CD4-positive, alpha-beta memory T cell (primary cell): ENCODE results near the gene EPRS1. TPM values are rescaled to one million over a fixed set of nuclear protein-coding genes. Genes with fewer than 3 reads are reported as not detected.

Experiments used
- CTCF ChIA-PET: fragments of 350-600 bp; sonication (Branson Sonifier 250); formaldehyde crosslinking; loops from one replicate; lab custom pipeline; 2021; ENCODE audit warnings: inconsistent platforms; ENCODE audit not compliant: partially characterized antibody; lab: Charles Lee
- POLR2A ChIA-PET: fragments of 350-600 bp; sonication (Branson Sonifier 250); formaldehyde crosslinking; loops from one replicate; lab custom pipeline; 2021; ENCODE audit not compliant: partially characterized antibody; lab: Charles Lee
- DNase-seq, 5 donors: peaks; one replicate each; pipeline versions ENCODE4 v3.0.0 to v3.0.0-alpha.2; 2020 to 2022; ENCODE audit warnings: mixed read lengths in 1 of 5
- H3K27ac ChIP-seq: one replicate; pipeline ENCODE4 v1.7.0; 2013; ENCODE audit warnings: low read depth, low read length
- H3K27me3 ChIP-seq: 2 replicates; pipeline ENCODE4 v1.7.0; 2013; ENCODE audit warnings: mild to moderate bottlenecking, low read length, moderate library complexity; ENCODE audit not compliant: insufficient read depth
- H3K36me3 ChIP-seq: 2 replicates; pipeline ENCODE4 v1.7.0; 2013; ENCODE audit warnings: mild to moderate bottlenecking, low read length, moderate library complexity; ENCODE audit not compliant: insufficient read depth
- H3K4me1 ChIP-seq: 2 replicates; pipeline ENCODE4 v1.7.0; 2013; ENCODE audit warnings: mild to moderate bottlenecking, low read length, moderate library complexity; ENCODE audit not compliant: insufficient read depth
- H3K4me3 ChIP-seq, 2 donors: one replicate each; pipeline ENCODE4 v1.7.0; 2013; ENCODE audit warnings: low read length in 2 of 2, mild to moderate bottlenecking in 1 of 2
- H3K9me3 ChIP-seq, 2 donors: one replicate each; pipeline ENCODE4 v1.7.0; 2013; ENCODE audit warnings: low read length in 2 of 2, control low read depth in 1 of 2; ENCODE audit not compliant: control insufficient read depth in 1 of 2
- H3K27ac Mint-ChIP-seq, 7 donors: one replicate each; pipeline ENCODE4 v1.8.0; 2020 to 2021; ENCODE audit warnings: mixed read lengths in 7 of 7, mild to moderate bottlenecking in 6 of 7, inconsistent platforms in 3 of 7, moderate library complexity in 3 of 7
- H3K27me3 Mint-ChIP-seq, 2 donors: one replicate each; pipeline ENCODE4 v1.8.0; 2020 to 2021; ENCODE audit warnings: mixed read lengths in 2 of 2
- H3K36me3 Mint-ChIP-seq, 2 donors: one replicate each; pipeline ENCODE4 v1.8.0; 2020 to 2021; ENCODE audit warnings: mixed read lengths in 2 of 2, inconsistent platforms in 1 of 2, mild to moderate bottlenecking in 1 of 2
- H3K4me1 Mint-ChIP-seq, 4 donors: one replicate each; pipeline ENCODE4 v1.8.0; 2020 to 2021; ENCODE audit warnings: mixed read lengths in 4 of 4, mild to moderate bottlenecking in 1 of 4
- H3K4me3 Mint-ChIP-seq, 8 donors: one replicate each; pipeline ENCODE4 v1.8.0; 2020 to 2021; ENCODE audit warnings: mixed read lengths in 8 of 8, mild to moderate bottlenecking in 7 of 8, moderate library complexity in 6 of 8, inconsistent platforms in 3 of 8
- H3K9me3 Mint-ChIP-seq, 8 donors: one replicate each; pipeline ENCODE4 v1.8.0; 2020 to 2021; ENCODE audit warnings: mixed read lengths in 8 of 8, mild to moderate bottlenecking in 5 of 8, inconsistent platforms in 3 of 8, moderate library complexity in 1 of 8
- intact Hi-C: fragments of 100-400 bp; cut with micrococcal nuclease; formaldehyde crosslinking; loops from one replicate; pipeline ENCODE4 v1.15.1; 2023
- polyA plus RNA-seq, 2 donors: library from polyadenylated mRNA; unstranded; fragments of 300-500 nt; fragmentation: Illumina TruSeq; gene quantifications; one replicate each; pipeline ENCODE4 v1.2.3, GENCODE V29; 2021
- total RNA-seq, 2 experiments: library from RNA; stranded (reverse); gene quantifications; one replicate each; pipeline ENCODE4 v1.2.3, GENCODE V29; 2021

EPRS1 gene
- total and polyA plus RNA-seq, 4 experiments from 2014 or later: 30.5 to 116 (median 79.2) TPM

DNA sequence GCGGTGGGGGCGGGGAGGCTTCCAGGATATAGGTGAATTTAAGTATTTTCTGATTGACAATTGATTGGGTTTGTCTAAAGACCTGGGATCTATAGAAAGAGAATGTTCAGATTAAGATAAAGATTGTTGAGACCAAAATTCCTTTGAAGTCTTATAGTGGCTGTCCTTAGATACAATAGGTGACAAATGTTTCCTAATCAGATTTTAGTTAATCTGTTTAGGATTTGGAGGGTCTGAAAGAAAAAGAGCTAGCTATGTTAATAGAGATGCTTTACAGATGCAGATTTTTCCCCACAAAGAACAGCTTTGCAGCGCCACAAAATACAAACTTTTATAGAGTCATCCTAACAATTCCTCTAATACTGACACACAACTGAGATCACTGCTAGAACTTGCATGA is 14.6 kb upstream of the EPRS1 start:
- Mint-ChIP-seq H3K27me3 (no peaks in the 10 kb centered on the region), H3K9me3 (peaks cover 0 to 2% (median 0%) of the 10 kb centered on the region in 8 donors), H3K36me3 (peaks cover 46 to 49% of the 10 kb centered on the region in 2 donors), H3K4me1 (peaks cover 2 to 7% (median 4%) of the 10 kb centered on the region in 4 donors), H3K4me3 (no peak overlapping the region), H3K27ac (peak overlapping the region in 1 of 7 donors; percentile 23)
- Histone ChIP-seq H3K36me3 (peaks cover 15% of the 10 kb centered on the region), H3K27me3 (no peaks in the 10 kb centered on the region), H3K27ac (no peak overlapping the region), H3K4me1 (no peaks in the 10 kb centered on the region), H3K4me3 (no peak overlapping the region), H3K9me3 (no peaks in the 10 kb centered on the region)
- ChIA-PET CTCF (no interaction called here), POLR2A (no interaction called here)
- no peak for DNase-seq
- intact Hi-C loops: no loop called here

DNA sequence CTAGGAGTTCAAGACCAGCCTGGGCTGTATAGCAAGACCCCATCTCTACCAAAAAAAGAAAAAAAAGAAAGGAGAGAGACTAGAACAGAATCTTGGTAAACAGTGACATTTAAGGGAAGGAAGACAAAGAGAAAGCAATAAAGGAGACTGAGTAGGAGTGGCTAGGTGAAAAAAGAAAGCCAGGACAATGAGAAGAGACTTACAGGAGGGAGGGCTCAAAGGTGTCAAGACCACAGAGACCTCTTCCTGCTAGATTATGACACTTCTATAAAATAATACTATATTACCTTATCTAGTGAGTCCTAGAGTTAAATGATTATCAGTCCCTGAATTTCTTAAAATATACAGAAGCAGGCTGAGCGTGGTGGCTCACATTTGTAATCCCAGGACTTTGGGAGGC is 10.1 kb upstream of the EPRS1 start:
- Histone ChIP-seq H3K9me3 (no peaks in the 10 kb centered on the region), H3K36me3 (peaks cover 6% of the 10 kb centered on the region), H3K27ac (no peak overlapping the region), H3K27me3 (no peaks in the 10 kb centered on the region), H3K4me3 (no peak overlapping the region), H3K4me1 (no peaks in the 10 kb centered on the region)
- ChIA-PET POLR2A (no interaction called here), CTCF (interaction anchor here (1.2 kb wide), 1 partner anchor 31 kb away, joined by 4 read pairs; no protein-coding TSS in a partner anchor)
- Mint-ChIP-seq H3K4me3 (peak overlapping the region in 4 of 8 donors; percentile 10 to 60 (median 47)), H3K4me1 (peaks cover 2 to 7% (median 4%) of the 10 kb centered on the region in 4 donors), H3K9me3 (no peaks in the 10 kb centered on the region), H3K27ac (peak overlapping the region in 6 of 7 donors; percentile 17 to 86 (median 41)), H3K36me3 (peaks cover 15 to 23% of the 10 kb centered on the region in 2 donors), H3K27me3 (no peaks in the 10 kb centered on the region)
- intact Hi-C loops: no loop called here
- peak in 1 of 5 donors; percentile 4 for DNase-seq

DNA sequence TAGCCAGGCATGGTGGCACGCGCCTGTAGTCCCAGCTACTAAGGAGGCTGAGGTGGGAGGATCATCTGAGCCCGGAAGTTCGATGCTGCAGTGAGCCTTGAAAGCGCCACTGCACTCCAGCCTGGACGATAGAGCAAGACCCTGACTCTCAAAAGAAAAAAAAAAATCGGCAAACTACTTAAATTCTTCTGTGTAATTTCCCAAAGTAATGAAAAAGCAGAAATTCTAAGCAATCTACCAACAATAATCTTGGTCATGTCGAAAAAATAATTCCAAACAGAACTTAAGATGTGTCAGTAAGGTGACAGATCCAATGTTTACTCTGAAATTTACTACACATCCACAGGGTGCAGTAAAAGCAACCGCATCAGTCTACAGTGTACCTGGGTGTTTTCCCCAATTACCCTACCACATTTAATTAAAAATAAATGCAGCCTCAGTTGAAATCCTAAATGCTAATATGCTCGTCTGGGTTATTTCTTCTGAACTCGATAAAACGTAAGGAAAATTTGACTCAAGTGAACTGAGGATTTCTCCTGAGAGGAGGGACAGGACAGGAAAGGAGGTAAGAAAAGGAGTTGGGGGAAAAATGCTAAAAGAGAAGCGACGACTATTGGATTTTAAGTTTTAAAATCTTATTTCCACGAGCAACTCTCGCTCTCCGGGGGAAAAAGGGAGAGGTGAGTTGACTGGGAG is 801 bp downstream of the EPRS1 start:
- peaks cover 25 to 53% (median 33%) of the 10 kb centered on the region in 4 donors for H3K4me1 Mint-ChIP-seq
- peak overlapping the region; percentile 78 to 90 for H3K4me3 ChIP-seq

DNA sequence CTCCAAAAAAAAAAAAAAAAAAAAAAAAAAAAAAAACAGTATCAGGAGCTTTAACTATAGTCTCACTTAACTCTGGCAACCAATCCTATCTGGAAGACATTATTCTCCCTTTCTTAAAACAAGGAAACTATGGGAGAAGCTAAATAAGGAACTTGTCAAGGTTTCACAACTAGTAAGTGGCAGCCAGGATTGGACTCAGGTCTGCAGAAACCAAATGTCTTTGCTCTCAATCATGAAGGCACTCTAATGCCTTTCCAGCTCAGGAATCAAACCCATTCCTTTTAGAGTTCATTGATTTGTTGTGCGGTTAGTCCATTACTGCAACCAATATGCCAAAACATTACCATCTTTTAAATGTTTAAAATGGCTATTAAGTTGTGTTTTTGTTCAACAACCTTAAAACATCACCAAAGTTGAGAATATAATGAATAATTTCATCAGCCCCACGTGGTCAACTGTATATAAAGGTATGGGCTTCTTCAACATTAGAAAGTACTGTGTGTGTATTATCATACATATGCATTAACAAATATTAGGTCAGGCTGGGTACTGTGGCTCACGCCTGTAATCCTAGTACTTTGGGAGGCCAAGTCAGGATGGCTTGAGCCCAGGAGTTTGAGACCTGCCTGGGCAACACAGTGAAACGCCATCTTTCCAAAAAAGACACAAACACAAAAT is 1.5 kb downstream of the EPRS1 start:
- CTCF ChIA-PET: no interaction called here
- Histone ChIP-seq H3K27ac (peak overlapping the region; percentile 91), H3K4me3 (peak overlapping the region; percentile 78 to 90), H3K36me3 (peaks cover 2% of the 10 kb centered on the region), H3K9me3 (no peaks in the 10 kb centered on the region), H3K27me3 (no peaks in the 10 kb centered on the region), H3K4me1 (peaks cover 31% of the 10 kb centered on the region)
- Mint-ChIP-seq H3K9me3 (peaks cover 0 to 3% (median 0%) of the 10 kb centered on the region in 8 donors), H3K27me3 (no peaks in the 10 kb centered on the region), H3K27ac (peak overlapping the region; percentile 93 to 98 (median 96)), H3K36me3 (peaks cover 0 to 26% of the 10 kb centered on the region in 2 donors), H3K4me1 (peaks cover 25 to 53% (median 33%) of the 10 kb centered on the region in 4 donors), H3K4me3 (peak overlapping the region; percentile 91 to 99 (median 94))
- intact Hi-C loops: loop anchor here (5.0 kb wide), 1 partner anchor 873 kb away; the partner anchor contains the start of gene LYPLAL1
- peak in 2 of 5 donors; percentile 2 to 9 for DNase-seq
- POLR2A ChIA-PET: interaction anchor here (0.6 to 1.7 kb wide), 2 partner anchors 8 to 50 kb away, joined by 3 to 4 read pairs; partner anchors contain the start of gene IARS2

More for the DNA sequence above, 801 bp downstream of the EPRS1 start:
- Mint-ChIP-seq H3K27ac (peak overlapping the region; percentile 93 to 98 (median 96)), H3K27me3 (no peaks in the 10 kb centered on the region), H3K4me3 (peak overlapping the region; percentile 91 to 99 (median 94)), H3K9me3 (peaks cover 0 to 3% (median 0%) of the 10 kb centered on the region in 8 donors), H3K36me3 (peaks cover 0 to 23% of the 10 kb centered on the region in 2 donors)
- DNase-seq: peak; percentile 8 to 42 (median 35)
- intact Hi-C loops: loop anchor here (1.0 to 5.0 kb wide), 4 partner anchors 44 to 873 kb away; partner anchors contain the start of genes BPNT1, IARS2, LYPLAL1 and RAB3GAP2
- peak overlapping the region; percentile 91 for H3K27ac ChIP-seq
- POLR2A ChIA-PET: interaction anchor here (1.0 to 1.7 kb wide), 3 partner anchors 44 to 49 kb away, joined by 4 to 10 read pairs (median 9); partner anchors contain the start of genes BPNT1 and IARS2
- CTCF ChIA-PET: interaction anchor here (0.7 to 0.8 kb wide), 2 partner anchors 44 to 47 kb away, joined by 4 to 5 read pairs; partner anchors contain the start of gene BPNT1
- no peaks in the 10 kb centered on the region for H3K9me3 ChIP-seq
- no peaks in the 10 kb centered on the region for H3K36me3 ChIP-seq
- H3K4me1 ChIP-seq: peaks cover 31% of the 10 kb centered on the region
- no peaks in the 10 kb centered on the region for H3K27me3 ChIP-seq

DNA sequence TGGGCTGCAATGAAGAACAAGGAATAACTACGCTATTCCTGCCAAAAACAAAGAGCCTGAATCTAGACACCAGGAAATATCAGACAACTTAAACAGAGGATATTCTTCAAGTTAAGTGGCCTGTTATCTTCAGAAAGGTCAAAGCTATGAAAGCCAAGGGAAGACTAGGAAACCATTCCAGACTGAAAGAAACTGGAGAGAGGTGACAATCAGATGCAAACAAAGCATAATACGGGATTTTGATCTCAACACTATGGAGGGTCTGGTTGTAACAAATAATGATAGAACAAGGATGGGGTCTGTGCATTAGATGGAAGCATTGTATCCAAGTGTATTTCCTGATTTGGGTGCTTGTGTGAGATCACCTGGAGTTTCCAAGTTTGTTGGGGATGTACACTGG is 2.7 kb downstream of the EPRS1 start:
- peaks cover 6 to 32% of the 10 kb centered on the region in 2 donors for H3K36me3 Mint-ChIP-seq
- H3K4me3 ChIP-seq: no peak overlapping the region
- H3K27ac ChIP-seq: no peak overlapping the region
- DNase-seq: no peak
- H3K27me3 Mint-ChIP-seq: no peaks in the 10 kb centered on the region
- ChIA-PET POLR2A (interaction anchor here (1.7 kb wide), 1 partner anchor 51 kb away, joined by 4 read pairs; the partner anchor contains the start of gene IARS2), CTCF (no interaction called here)
- H3K9me3 Mint-ChIP-seq: peaks cover 0 to 3% (median 0%) of the 10 kb centered on the region in 8 donors
- no peaks in the 10 kb centered on the region for H3K27me3 ChIP-seq
- peak overlapping the region in 6 of 8 donors; percentile 5 to 63 (median 32) for H3K4me3 Mint-ChIP-seq
- H3K9me3 ChIP-seq: no peaks in the 10 kb centered on the region
- peak overlapping the region in 5 of 7 donors; percentile 31 to 96 (median 47) for H3K27ac Mint-ChIP-seq
- H3K36me3 ChIP-seq: peaks cover 6% of the 10 kb centered on the region
- intact Hi-C loops: no loop called here
- H3K4me1 Mint-ChIP-seq: peaks cover 30 to 59% (median 37%) of the 10 kb centered on the region in 4 donors
- H3K4me1 ChIP-seq: peaks cover 35% of the 10 kb centered on the region

DNA sequence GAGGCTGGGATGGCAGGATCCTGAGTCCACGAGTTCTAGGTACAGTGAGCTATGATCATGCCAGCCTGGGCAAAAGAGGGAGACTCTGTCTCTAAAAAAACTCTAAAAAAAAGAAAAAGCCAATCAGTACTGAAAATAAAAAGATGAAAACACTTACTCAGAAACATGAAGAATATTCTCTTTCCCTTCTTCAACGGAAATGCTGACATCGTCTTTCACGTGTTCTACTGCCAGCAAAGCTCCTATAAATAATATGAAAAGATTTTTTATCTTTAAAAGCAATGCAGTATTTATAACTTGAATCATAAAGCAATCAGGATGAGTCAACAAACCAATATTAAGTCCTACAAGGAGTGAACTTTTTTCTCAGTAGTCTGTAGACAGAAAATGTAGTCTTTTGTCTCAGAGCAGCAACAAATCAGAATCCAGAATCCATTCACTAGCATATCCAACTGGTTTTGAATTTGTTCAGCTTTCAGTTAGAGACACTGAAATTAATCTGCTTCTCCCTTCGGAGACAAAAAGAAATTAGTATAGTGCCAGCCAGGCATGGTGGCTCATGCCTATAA is 6.2 kb downstream of the EPRS1 start:
- no peak overlapping the region for H3K4me3 ChIP-seq
- intact Hi-C loops: no loop called here
- no peak overlapping the region for H3K27ac ChIP-seq
- Mint-ChIP-seq H3K36me3 (peaks cover 17 to 38% of the 10 kb centered on the region in 2 donors), H3K9me3 (no peaks in the 10 kb centered on the region), H3K27me3 (no peaks in the 10 kb centered on the region), H3K4me3 (no peak overlapping the region), H3K4me1 (peaks cover 30 to 60% (median 40%) of the 10 kb centered on the region in 4 donors), H3K27ac (no peak overlapping the region)
- ChIA-PET CTCF (interaction anchor here (0.7 kb wide), 1 partner anchor 36 kb away, joined by 3 read pairs; no protein-coding TSS in a partner anchor), POLR2A (no interaction called here)
- no peaks in the 10 kb centered on the region for H3K27me3 ChIP-seq
- peaks cover 6% of the 10 kb centered on the region for H3K36me3 ChIP-seq
- peaks cover 38% of the 10 kb centered on the region for H3K4me1 ChIP-seq
- no peaks in the 10 kb centered on the region for H3K9me3 ChIP-seq
- DNase-seq: no peak
